GM18502 (cell line): ENCODE measurements around the gene CCDC180.

Source experiments
- ATAC-seq: cut with Tn5 transposase; IDR thresholded peaks from one replicate; pipeline ENCODE4 v1.9.1; 2021; ENCODE audit warnings: mild to moderate bottlenecking; ENCODE audit not compliant: unreplicated experiment, poor library complexity

The CCDC180 gene

DNA sequence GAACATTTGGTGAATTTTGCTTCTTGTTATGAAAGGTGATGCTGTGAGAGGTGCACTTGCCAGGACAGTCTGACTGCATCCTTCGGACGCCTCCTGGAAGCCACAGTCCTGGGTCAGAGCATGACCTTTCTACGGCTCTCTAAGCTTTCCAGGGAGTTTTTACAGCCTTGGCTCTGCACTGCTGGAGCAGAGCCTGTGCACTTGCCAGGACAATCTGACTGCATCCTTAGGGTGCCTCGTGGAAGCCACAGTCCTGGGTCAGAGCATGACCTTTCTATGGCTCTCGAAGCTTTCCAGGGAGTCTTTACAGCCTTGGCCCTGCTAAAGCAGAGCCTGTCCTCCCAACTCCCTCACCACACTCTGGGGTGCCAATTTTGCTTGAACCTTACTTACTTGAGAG lies 49.6 kb downstream of the CCDC180 start:
- no peak for ATAC-seq
